ENCODE results near the gene NODAL.

GRCh38 chr10:70455213-70455630 is 13.7 kb upstream of the NODAL start:
- TF ChIP-seq, protein P1, sequence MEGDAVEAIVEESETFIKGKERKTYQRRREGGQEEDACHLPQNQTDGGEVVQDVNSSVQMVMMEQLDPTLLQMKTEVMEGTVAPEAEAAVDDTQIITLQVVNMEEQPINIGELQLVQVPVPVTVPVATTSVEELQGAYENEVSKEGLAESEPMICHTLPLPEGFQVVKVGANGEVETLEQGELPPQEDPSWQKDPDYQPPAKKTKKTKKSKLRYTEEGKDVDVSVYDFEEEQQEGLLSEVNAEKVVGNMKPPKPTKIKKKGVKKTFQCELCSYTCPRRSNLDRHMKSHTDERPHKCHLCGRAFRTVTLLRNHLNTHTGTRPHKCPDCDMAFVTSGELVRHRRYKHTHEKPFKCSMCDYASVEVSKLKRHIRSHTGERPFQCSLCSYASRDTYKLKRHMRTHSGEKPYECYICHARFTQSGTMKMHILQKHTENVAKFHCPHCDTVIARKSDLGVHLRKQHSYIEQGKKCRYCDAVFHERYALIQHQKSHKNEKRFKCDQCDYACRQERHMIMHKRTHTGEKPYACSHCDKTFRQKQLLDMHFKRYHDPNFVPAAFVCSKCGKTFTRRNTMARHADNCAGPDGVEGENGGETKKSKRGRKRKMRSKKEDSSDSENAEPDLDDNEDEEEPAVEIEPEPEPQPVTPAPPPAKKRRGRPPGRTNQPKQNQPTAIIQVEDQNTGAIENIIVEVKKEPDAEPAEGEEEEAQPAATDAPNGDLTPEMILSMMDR (IDR thresholded peaks at IDR 0.05; ENCODE audit: insufficient read depth, low read length, poor library complexity, severe bottlenecking): no peak
- TF ChIP-seq EZH2phosphoT487 (conservative IDR thresholded peaks at IDR 0.05; ENCODE audit: low read length): no peak

All from SU-DHL-6 (cell line).